ENCODE data around the gene POLR2L.
A peak's percentile ranks its signal among the peaks of the same experiment; 100 is the strongest.

The POLR2L gene

GRCh38 chr11:837189-837989 is 4.9 kb downstream of the POLR2L start:
- DNase-seq = no peak

- DNase-seq = no peak
Measured at GRCh38 chr11:836700-837099, 5.6 kb downstream of the POLR2L start.

- DNase-seq = no peak
Measured at GRCh38 chr11:836274-836673, 6.1 kb downstream of the POLR2L start.

- no peak for DNase-seq
Measured at GRCh38 chr11:834371-835316, 7.7 kb downstream of the POLR2L start.

GRCh38 chr11:833849-834311 is 8.4 kb downstream of the POLR2L start:
- no peak for DNase-seq

GRCh38 chr11:833114-833791 is 9.1 kb downstream of the POLR2L start:
- DNase-seq = no peak

GRCh38 chr11:832529-833113 is 9.7 kb downstream of the POLR2L start, which contains the start of gene CD151:
Gene CD151 (plus strand): TSS chr11:832952. CDS start chr11:836070, 3,118 bp downstream.
- no peak for DNase-seq

GRCh38 chr11:831961-832528 is 10.3 kb downstream of the POLR2L start:
- no peak for DNase-seq

GRCh38 chr11:831118-831864 is 11.0 kb downstream of the POLR2L start:
- DNase-seq = no peak

- DNase-seq = peak; percentile 66
Measured at GRCh38 chr11:830295-831117, 11.8 kb downstream of the POLR2L start.

GRCh38 chr11:829847-830294 is 12.5 kb downstream of the POLR2L start:
- no peak for DNase-seq

- DNase-seq = no peak
Measured at GRCh38 chr11:829176-829846, 13.0 kb downstream of the POLR2L start.

- DNase-seq = no peak
Measured at GRCh38 chr11:828506-829175, 13.7 kb downstream of the POLR2L start.

GRCh38 chr11:827897-828192 is 14.5 kb downstream of the POLR2L start, which contains the start of gene CRACR2B:
Gene CRACR2B (plus strand): TSS chr11:827919. CDS start chr11:828608, 689 bp downstream.
- no peak for DNase-seq

- DNase-seq = no peak
Measured at GRCh38 chr11:827146-827896, 15.0 kb downstream of the POLR2L start.

GRCh38 chr11:826836-827145 is 15.5 kb downstream of the POLR2L start:
- DNase-seq = no peak

GRCh38 chr11:826227-826621 is 16.1 kb downstream of the POLR2L start:
- DNase-seq = no peak

GRCh38 chr11:825366-826226 is 16.7 kb downstream of the POLR2L start:
- no peak for DNase-seq
